22Rv1 (cell line): Measurements from ENCODE around the gene MOB3B.

Source experiments
- ZFX ChIP-seq: fragments of 450-650 bp; IDR thresholded peaks from 2 replicates; pipeline ENCODE4 v1.6.1; 2017; ENCODE audit warnings: antibody characterized with exemption, borderline replicate concordance
- TF ChIP-seq, protein P1 (sequence below): fragments of 450-650 bp; IDR thresholded peaks from 2 replicates; pipeline ENCODE4 v1.5.1; 2017; ENCODE audit warnings: mild to moderate bottlenecking

DNA sequence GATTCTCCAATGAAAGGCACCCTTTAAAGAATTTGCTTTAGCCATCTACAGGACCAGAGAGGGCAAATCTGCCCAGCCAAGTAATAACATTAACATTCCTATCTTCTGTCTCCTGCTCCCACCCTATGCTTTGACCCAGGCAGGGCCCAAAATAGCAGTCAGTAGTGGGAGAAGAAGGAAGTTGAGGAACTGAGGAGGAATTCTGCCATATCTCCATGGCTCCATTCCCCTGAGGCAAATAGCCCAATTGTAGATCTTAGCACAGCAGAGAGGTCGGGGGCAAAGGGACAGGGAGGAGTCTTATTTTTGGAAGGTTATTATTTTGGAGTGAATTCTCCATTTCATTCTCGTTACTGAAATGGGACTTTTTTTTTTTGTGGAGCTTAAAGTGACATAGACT is 116.7 kb downstream of the MOB3B start:
- TF ChIP-seq, protein P1, sequence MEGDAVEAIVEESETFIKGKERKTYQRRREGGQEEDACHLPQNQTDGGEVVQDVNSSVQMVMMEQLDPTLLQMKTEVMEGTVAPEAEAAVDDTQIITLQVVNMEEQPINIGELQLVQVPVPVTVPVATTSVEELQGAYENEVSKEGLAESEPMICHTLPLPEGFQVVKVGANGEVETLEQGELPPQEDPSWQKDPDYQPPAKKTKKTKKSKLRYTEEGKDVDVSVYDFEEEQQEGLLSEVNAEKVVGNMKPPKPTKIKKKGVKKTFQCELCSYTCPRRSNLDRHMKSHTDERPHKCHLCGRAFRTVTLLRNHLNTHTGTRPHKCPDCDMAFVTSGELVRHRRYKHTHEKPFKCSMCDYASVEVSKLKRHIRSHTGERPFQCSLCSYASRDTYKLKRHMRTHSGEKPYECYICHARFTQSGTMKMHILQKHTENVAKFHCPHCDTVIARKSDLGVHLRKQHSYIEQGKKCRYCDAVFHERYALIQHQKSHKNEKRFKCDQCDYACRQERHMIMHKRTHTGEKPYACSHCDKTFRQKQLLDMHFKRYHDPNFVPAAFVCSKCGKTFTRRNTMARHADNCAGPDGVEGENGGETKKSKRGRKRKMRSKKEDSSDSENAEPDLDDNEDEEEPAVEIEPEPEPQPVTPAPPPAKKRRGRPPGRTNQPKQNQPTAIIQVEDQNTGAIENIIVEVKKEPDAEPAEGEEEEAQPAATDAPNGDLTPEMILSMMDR, result no peak
- TF ChIP-seq ZFX, result no peak
